CD4-positive, alpha-beta T cell treated with Interleukin-12 subunit alpha and Interleukin-12 subunit beta, for 1 hour (primary cell): ENCODE data around the gene JAM2.
"Not testable (repeated sequence)": the region's sequence is repeated elsewhere in the genome, so short reads cannot be mapped to it uniquely, and the experiment has no call there.

Experiments
- DNase-seq: peaks from one replicate; pipeline ENCODE4 v3.0.0-alpha.2; 2020

JAM2 gene

GRCh38 chr21:25647647-25648046, 8.6 kb downstream of the JAM2 start:
- no peak for DNase-seq

GRCh38 chr21:25649146-25649545, 10.1 kb downstream of the JAM2 start:
- DNase-seq: no peak

GRCh38 chr21:25656412-25656811, 17.4 kb downstream of the JAM2 start:
- DNase-seq: no peak

- DNase-seq: no peak
Observed at GRCh38 chr21:25657140-25657539, 18.1 kb downstream of the JAM2 start.

- DNase-seq: no peak
Observed at GRCh38 chr21:25658427-25659035, 19.5 kb downstream of the JAM2 start.

GRCh38 chr21:25660233-25660632, 21.2 kb downstream of the JAM2 start:
- DNase-seq: no peak

- DNase-seq: no peak
Observed at GRCh38 chr21:25664491-25664931, 25.5 kb downstream of the JAM2 start.

- no peak for DNase-seq
Observed at GRCh38 chr21:25670726-25671125, 31.7 kb downstream of the JAM2 start.

GRCh38 chr21:25676451-25676850, 37.4 kb downstream of the JAM2 start:
- DNase-seq: no peak

GRCh38 chr21:25682382-25682781, 43.3 kb downstream of the JAM2 start:
- no peak for DNase-seq

- DNase-seq: no peak
Observed at GRCh38 chr21:25687787-25688186, 48.7 kb downstream of the JAM2 start.

- DNase-seq: no peak
Observed at GRCh38 chr21:25688275-25689155, 49.5 kb downstream of the JAM2 start.

- DNase-seq: no peak
Observed at GRCh38 chr21:25689226-25689625, 50.2 kb downstream of the JAM2 start.

- DNase-seq: no peak
Observed at GRCh38 chr21:25691976-25692375, 52.9 kb downstream of the JAM2 start.

- DNase-seq: not testable (repeated sequence)
Observed at GRCh38 chr21:25695461-25695860, 56.4 kb downstream of the JAM2 start.

GRCh38 chr21:25700741-25701140, 61.7 kb downstream of the JAM2 start:
- DNase-seq: no peak

- no peak for DNase-seq
Observed at GRCh38 chr21:25701529-25701928, 62.5 kb downstream of the JAM2 start.

GRCh38 chr21:25708467-25709065, 69.5 kb downstream of the JAM2 start:
- peak; percentile 64 for DNase-seq

GRCh38 chr21:25709684-25710265, 70.7 kb downstream of the JAM2 start:
- DNase-seq: no peak

- DNase-seq: no peak
Observed at GRCh38 chr21:25710550-25710949, 71.5 kb downstream of the JAM2 start.

- DNase-seq: not testable (repeated sequence)
Observed at GRCh38 chr21:25714066-25714465, 75.0 kb downstream of the JAM2 start.

GRCh38 chr21:25717491-25718147, 78.6 kb downstream of the JAM2 start:
- no peak for DNase-seq

GRCh38 chr21:25721987-25722386, 82.9 kb downstream of the JAM2 start:
- no peak for DNase-seq
